ENCODE results near the gene HSPE1. TPM values are rescaled to one million over a fixed set of nuclear protein-coding genes. Genes with fewer than 3 reads are reported as not detected.
"Not testable (repeated sequence)": the region's sequence is repeated elsewhere in the genome, so short reads cannot be mapped to it uniquely, and the experiment has no call there.

Gene HSPE1
- total and polyA plus RNA-seq, 3 donors from 2014 or later, result 43.3 to 61.8 (median 51.3) TPM

DNA sequence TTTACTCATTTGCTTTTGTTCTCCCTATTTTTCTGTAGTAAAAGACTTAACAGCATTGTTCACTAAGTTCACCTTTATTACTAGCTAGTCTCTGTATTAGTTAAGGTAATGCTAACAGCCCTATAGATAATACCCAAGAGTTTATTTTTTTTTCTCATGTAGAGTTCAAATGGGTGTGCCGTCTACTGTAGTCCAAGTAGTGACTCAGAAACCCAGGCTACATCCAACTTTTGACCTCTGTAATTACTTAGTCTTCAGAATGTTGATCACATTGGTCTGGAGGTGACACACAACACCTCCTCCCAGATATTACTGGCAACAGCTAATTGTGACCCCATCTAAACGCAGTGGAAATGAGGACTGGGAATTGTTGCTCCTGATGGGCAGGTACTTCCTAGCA, 39.1 kb upstream of the HSPE1 start:
- Histone ChIP-seq H3K4me1 (no peaks in the 10 kb centered on the region), H3K36me3 (ENCODE audit: low read depth, missing control alignments) (no peaks in the 10 kb centered on the region), H3K9me3 (no peaks in the 10 kb centered on the region), H3K4me3 (no peak overlapping the region), H3K27me3 (no peaks in the 10 kb centered on the region), H3K27ac (no peak overlapping the region)
- DNase-seq, result no peak
- 86 to 89% methylated on average over 2 of the region's 2 CpGs for WGBS, 2 donors
- intact Hi-C loops (cut with DNase I; ENCODE audit: low total_unique reads), result no loop called here
- no peak for TF ChIP-seq POLR2A (IDR thresholded peaks at IDR 0.05)
- TF ChIP-seq, protein P1, sequence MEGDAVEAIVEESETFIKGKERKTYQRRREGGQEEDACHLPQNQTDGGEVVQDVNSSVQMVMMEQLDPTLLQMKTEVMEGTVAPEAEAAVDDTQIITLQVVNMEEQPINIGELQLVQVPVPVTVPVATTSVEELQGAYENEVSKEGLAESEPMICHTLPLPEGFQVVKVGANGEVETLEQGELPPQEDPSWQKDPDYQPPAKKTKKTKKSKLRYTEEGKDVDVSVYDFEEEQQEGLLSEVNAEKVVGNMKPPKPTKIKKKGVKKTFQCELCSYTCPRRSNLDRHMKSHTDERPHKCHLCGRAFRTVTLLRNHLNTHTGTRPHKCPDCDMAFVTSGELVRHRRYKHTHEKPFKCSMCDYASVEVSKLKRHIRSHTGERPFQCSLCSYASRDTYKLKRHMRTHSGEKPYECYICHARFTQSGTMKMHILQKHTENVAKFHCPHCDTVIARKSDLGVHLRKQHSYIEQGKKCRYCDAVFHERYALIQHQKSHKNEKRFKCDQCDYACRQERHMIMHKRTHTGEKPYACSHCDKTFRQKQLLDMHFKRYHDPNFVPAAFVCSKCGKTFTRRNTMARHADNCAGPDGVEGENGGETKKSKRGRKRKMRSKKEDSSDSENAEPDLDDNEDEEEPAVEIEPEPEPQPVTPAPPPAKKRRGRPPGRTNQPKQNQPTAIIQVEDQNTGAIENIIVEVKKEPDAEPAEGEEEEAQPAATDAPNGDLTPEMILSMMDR (IDR thresholded peaks at IDR 0.05), result no peak

DNA sequence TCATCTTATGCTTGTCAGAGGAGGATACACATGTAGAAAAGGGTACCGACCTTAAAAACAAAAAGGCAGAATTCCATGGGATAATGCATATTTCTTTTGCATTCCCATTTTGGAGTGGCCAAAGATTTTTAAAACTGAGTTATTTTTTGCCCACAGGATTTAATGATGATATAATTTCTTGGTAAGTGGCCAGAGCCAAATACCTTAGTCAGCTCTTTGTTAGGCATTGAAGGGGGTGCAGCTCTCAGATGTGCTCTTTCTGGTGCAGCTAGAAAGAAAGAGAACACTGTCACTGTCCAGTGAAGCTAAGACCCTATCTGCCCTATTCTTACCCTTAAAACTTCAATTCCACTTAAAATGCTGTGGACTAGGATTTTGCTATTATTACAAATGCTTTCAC, 36.0 kb upstream of the HSPE1 start:
- H3K27me3 ChIP-seq, result no peaks in the 10 kb centered on the region
- intact Hi-C loops (cut with DNase I; ENCODE audit: low total_unique reads), result no loop called here
- no peaks in the 10 kb centered on the region for H3K9me3 ChIP-seq
- H3K4me3 ChIP-seq, result no peak overlapping the region
- DNase-seq, result no peak
- 66 to 87% methylated on average over 1 of the region's 1 CpG for WGBS, 2 donors
- H3K4me1 ChIP-seq, result no peaks in the 10 kb centered on the region
- no peaks in the 10 kb centered on the region for H3K36me3 ChIP-seq (ENCODE audit: low read depth, missing control alignments)
- no peak overlapping the region for H3K27ac ChIP-seq
- TF ChIP-seq, protein P1 (IDR thresholded peaks at IDR 0.05), result no peak
- TF ChIP-seq POLR2A (IDR thresholded peaks at IDR 0.05), result no peak

DNA sequence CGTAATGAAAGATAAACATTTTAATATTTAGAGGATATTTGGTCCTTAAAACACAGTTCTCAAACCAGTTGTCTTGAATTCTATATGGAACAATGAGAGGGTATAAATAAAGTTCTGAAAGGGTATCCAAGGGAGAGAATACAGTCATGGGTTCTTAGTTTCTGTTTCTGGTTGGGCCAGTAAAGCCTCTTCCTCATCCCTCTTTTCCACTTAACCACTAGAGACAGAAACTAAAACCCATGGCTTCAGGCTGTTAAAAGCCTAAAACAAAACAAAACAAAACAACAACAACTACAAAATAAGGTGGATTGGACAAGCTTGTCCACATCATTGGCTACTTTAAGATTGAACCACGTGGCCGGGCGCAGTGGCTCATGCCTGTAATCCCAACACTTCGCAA, 28.0 kb upstream of the HSPE1 start:
- no peak overlapping the region for H3K27ac ChIP-seq
- WGBS, 2 donors, result 93 to 97% methylated on average over 5 of the region's 5 CpGs
- no peak for DNase-seq
- H3K27me3 ChIP-seq, result no peaks in the 10 kb centered on the region
- no peaks in the 10 kb centered on the region for H3K4me1 ChIP-seq
- H3K4me3 ChIP-seq, result no peak overlapping the region
- intact Hi-C loops (cut with DNase I; ENCODE audit: low total_unique reads), result no loop called here
- H3K9me3 ChIP-seq, result no peaks in the 10 kb centered on the region
- H3K36me3 ChIP-seq (ENCODE audit: low read depth, missing control alignments), result no peaks in the 10 kb centered on the region
- TF ChIP-seq POLR2A (IDR thresholded peaks at IDR 0.05), result no peak
- TF ChIP-seq, protein P1 (IDR thresholded peaks at IDR 0.05), result no peak

DNA sequence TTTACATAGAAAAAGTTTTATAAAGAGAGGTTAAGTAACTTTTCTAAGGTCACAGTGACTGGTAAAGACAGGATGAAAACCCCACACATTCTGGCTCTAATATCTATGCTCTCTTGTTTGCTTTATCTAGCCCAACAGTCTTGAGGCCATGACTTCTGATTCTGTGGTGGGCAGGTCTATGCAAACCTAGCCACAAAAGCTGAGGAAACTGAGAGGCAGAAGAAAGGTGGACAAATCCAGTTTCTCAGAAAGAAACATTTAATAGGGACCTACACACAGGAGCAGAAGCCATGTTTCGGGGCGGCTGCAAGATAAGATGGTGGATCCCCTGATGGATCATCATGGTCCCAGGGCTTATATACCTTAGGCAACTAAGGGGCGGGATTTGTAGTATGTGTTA, 22.4 kb upstream of the HSPE1 start:
- TF ChIP-seq, protein P1 (IDR thresholded peaks at IDR 0.05), result no peak
- no peak for TF ChIP-seq POLR2A (IDR thresholded peaks at IDR 0.05)
- 96 to 98% methylated on average over 3 of the region's 3 CpGs for WGBS, 2 donors

DNA sequence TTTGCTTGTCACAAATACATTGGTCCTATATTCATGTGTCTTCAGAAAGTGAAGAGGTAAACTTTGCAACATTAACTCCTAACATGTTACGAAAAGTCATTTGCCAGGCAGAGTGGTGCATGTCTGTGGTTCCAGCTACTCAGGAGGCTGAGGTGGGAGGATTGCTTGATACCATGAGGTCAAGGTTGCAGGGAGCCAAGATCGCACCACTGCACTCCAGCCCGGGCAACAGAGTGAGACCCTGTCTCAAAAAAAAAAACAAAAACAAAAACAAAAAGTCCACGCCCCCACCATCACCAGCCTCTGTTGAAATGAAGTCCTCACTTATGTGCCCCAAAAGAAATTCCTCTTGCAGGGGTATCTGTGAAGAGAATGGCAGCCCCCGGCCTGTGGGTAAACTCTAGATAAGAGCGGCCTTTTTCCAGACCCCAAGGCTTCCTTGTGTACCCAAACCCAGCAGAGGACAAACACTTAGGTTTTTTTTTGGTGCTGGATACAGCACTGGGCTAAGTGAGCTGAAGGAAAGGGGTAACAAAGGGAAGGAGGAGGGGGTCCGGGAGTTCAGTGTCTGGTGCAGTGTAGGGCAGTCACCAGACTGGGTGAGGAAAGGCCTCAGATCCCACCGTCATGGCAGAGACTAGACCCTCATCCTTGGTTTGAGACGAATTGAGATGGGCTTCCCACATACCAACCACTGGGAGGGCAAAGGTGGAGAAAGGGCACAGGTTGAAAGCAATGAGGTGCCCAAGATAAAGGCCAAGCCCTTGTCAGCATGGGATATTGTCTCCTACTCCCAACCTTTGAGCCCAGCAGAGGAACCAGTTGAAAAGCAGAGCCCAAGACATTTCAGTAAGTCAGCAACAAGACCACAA, 19.8 kb upstream of the HSPE1 start:
- Histone ChIP-seq H3K4me1 (no peaks in the 10 kb centered on the region), H3K27ac (no peak overlapping the region), H3K27me3 (no peaks in the 10 kb centered on the region), H3K36me3 (ENCODE audit: low read depth, missing control alignments) (no peaks in the 10 kb centered on the region), H3K4me3 (no peak overlapping the region), H3K9me3 (no peaks in the 10 kb centered on the region)
- no peak for TF ChIP-seq POLR2A (IDR thresholded peaks at IDR 0.05)
- TF ChIP-seq, protein P1 (IDR thresholded peaks at IDR 0.05), result no peak
- 79 to 82% methylated on average over 9 of the region's 9 CpGs for WGBS, 2 donors
- intact Hi-C loops (cut with DNase I; ENCODE audit: low total_unique reads), result no loop called here
- no peak for DNase-seq

More for the DNA sequence above, 22.4 kb upstream of the HSPE1 start:
- Histone ChIP-seq H3K27ac (no peak overlapping the region), H3K9me3 (no peaks in the 10 kb centered on the region), H3K4me1 (no peaks in the 10 kb centered on the region), H3K36me3 (ENCODE audit: low read depth, missing control alignments) (no peaks in the 10 kb centered on the region), H3K27me3 (no peaks in the 10 kb centered on the region), H3K4me3 (no peak overlapping the region)
- no peak for DNase-seq
- intact Hi-C loops (cut with DNase I; ENCODE audit: low total_unique reads), result no loop called here

DNA sequence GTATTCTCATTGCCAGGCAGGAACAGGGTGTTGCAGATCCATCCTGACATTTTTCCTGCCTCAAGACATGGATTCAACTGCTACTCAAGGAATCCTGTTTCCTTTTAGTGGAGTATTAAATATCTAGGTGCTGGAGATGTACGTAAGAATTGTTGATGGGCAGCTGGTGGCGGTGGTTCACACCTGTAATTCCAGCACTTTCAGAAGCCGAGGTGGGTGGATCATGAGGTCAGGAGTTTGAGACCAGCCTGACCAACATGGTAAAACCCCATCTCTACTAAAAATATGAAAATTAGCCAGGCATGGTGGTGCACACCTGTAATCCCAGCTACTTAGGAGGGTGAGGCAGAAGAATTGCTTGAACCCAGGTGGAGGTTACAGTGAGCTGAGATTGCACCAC, 15.9 kb upstream of the HSPE1 start:
- H3K27me3 ChIP-seq; H3K27ac ChIP-seq; H3K4me3 ChIP-seq; intact Hi-C loops (cut with DNase I; ENCODE audit: low total_unique reads); H3K4me1 ChIP-seq; H3K36me3 ChIP-seq (ENCODE audit: low read depth, missing control alignments); DNase-seq; H3K9me3 ChIP-seq: not testable (repeated sequence)
- 96% methylated on average over 3 of the region's 3 CpGs for WGBS, 2 donors

Data from testis (tissue), 3 donors.